Heart left ventricle (tissue), 13 donors: Measurements from ENCODE around the gene WAC.

Source experiments
- POLR2A ChIP-seq, 2 donors: fragments of 450-650 bp; IDR thresholded peaks; one replicate each; pipeline ENCODE4 v1.6.1; 2017; ENCODE audit warnings: antibody characterized with exemption in 2 of 2, mild to moderate bottlenecking in 2 of 2, moderate library complexity in 2 of 2
- TF ChIP-seq, protein P1 (sequence below), 12 donors: fragments of 200-600 bp; sonication (generic) in 4 of 12; IDR thresholded peaks; one replicate each; pipeline versions ENCODE4 v1.5.0 to v1.8.0; 2018 to 2022; ENCODE audit warnings: antibody characterized with exemption in 12 of 12, mild to moderate bottlenecking in 5 of 12
- donor health status: ischemic (EF 13 %, LVEDD 7.1; RV severe dilation, severe dysfunction).
- donor health status: DM: no; HTN: yes; CAD: no.
- donor health status: DM: no; HTN: no; CAD: no.
- donor health status: ischemic (EF 25% LVEDD 6.9; RV normal size, moderate dysfunction).
- donor health status: ischemic (EF 25% LVEDD 5.7; RV mildly dilated, moderate dysfunction).
- donor health status: ischemic (EF 35%, LVEDD 5.7; RV mildly dilated, moderate dysfunction).
- donor health status: nonischemic (EF 11% LVEDD 7.7; RV severe dilation, severe dysfunction).
- donor health status: DM: yes; HTN: yes; CAD: no.
- donor health status: PGD.
- donor health status: ischemic (EF 29% LVEDD 5.4; RV normal size, mild dysfunction).
- donor health status: nonischemic (EF 23%, LVEDD 6.1; RV moderate dilation, normal function).

- TF ChIP-seq, protein P1, sequence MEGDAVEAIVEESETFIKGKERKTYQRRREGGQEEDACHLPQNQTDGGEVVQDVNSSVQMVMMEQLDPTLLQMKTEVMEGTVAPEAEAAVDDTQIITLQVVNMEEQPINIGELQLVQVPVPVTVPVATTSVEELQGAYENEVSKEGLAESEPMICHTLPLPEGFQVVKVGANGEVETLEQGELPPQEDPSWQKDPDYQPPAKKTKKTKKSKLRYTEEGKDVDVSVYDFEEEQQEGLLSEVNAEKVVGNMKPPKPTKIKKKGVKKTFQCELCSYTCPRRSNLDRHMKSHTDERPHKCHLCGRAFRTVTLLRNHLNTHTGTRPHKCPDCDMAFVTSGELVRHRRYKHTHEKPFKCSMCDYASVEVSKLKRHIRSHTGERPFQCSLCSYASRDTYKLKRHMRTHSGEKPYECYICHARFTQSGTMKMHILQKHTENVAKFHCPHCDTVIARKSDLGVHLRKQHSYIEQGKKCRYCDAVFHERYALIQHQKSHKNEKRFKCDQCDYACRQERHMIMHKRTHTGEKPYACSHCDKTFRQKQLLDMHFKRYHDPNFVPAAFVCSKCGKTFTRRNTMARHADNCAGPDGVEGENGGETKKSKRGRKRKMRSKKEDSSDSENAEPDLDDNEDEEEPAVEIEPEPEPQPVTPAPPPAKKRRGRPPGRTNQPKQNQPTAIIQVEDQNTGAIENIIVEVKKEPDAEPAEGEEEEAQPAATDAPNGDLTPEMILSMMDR (IDR thresholded peaks at IDR 0.05) = no peak
- TF ChIP-seq POLR2A (IDR thresholded peaks at IDR 0.05) = no peak
These were observed 21.1 kb downstream of the WAC start for GRCh38 chr10:28554009-28554408.
